Measurements from ENCODE around the gene CNPPD1. TPM values are rescaled to one million over a fixed set of nuclear protein-coding genes. Genes with fewer than 3 reads are reported as not detected.
A peak's percentile ranks its signal among the peaks of the same experiment; 100 is the strongest.

Gene CNPPD1
- total RNA-seq, 1 donor from 2014 or later: 69.8 TPM

DNA sequence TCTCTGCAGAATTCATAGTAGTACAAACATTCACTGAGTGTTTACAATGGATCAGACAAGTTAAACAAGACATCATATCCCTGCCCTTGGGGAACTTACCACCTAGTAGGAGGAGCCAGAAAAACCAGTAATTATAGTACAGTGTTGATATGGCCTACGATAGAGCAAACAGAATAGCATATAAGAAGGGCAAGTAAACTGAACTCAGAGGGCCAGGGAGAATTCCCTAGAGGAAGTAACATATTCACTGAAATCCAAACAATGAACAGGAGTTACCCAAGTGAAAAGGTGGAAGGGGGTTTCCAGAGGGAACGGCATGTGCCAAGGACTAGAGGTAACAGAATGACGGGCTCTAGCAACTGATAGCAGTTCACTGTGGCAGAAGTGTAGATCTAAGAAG lies 50.2 kb downstream of the CNPPD1 start:
- intact Hi-C loops (cut with micrococcal nuclease): no loop called here
- Mint-ChIP-seq H3K4me3 (no peak overlapping the region), H3K36me3 (ENCODE audit: low read depth) (no peaks in the 10 kb centered on the region), H3K27ac (no peak overlapping the region), H3K9me3 (no peaks in the 10 kb centered on the region), H3K4me1 (ENCODE audit: low read depth) (peaks cover 18% of the 10 kb centered on the region), H3K27me3 (ENCODE audit: insufficient read depth) (no peaks in the 10 kb centered on the region)
- DNase-seq (ENCODE audit: low spot score): no peak

GRCh38 chr2:219125886-219126270 lies 50.8 kb downstream of the CNPPD1 start:
- H3K36me3 Mint-ChIP-seq (ENCODE audit: low read depth): no peaks in the 10 kb centered on the region
- intact Hi-C loops (cut with micrococcal nuclease): no loop called here

GRCh38 chr2:219125225-219125885 lies 51.4 kb downstream of the CNPPD1 start:
- DNase-seq (ENCODE audit: low spot score): no peak
- Mint-ChIP-seq H3K9me3 (no peaks in the 10 kb centered on the region), H3K36me3 (ENCODE audit: low read depth) (no peaks in the 10 kb centered on the region), H3K27me3 (ENCODE audit: insufficient read depth) (no peaks in the 10 kb centered on the region), H3K4me3 (no peak overlapping the region), H3K27ac (peak overlapping the region; percentile 15), H3K4me1 (ENCODE audit: low read depth) (peaks cover 18% of the 10 kb centered on the region)
- intact Hi-C loops (cut with micrococcal nuclease): no loop called here

More at GRCh38 chr2:219125886-219126270, 50.8 kb downstream of the CNPPD1 start:
- no peaks in the 10 kb centered on the region for H3K9me3 Mint-ChIP-seq
- DNase-seq (ENCODE audit: low spot score): no peak
- no peak overlapping the region for H3K4me3 Mint-ChIP-seq
- no peak overlapping the region for H3K27ac Mint-ChIP-seq
- peaks cover 18% of the 10 kb centered on the region for H3K4me1 Mint-ChIP-seq (ENCODE audit: low read depth)
- H3K27me3 Mint-ChIP-seq (ENCODE audit: insufficient read depth): no peaks in the 10 kb centered on the region

- Mint-ChIP-seq H3K27ac (peak overlapping the region; percentile 13), H3K4me3 (no peak overlapping the region), H3K27me3 (ENCODE audit: insufficient read depth) (no peaks in the 10 kb centered on the region), H3K36me3 (ENCODE audit: low read depth) (no peaks in the 10 kb centered on the region), H3K4me1 (ENCODE audit: low read depth) (peaks cover 18% of the 10 kb centered on the region), H3K9me3 (no peaks in the 10 kb centered on the region)
- no peak for DNase-seq (ENCODE audit: low spot score)
- intact Hi-C loops (cut with micrococcal nuclease): no loop called here
These were observed 52.2 kb downstream of the CNPPD1 start for GRCh38 chr2:219124381-219125110.

- Mint-ChIP-seq H3K4me3 (no peak overlapping the region), H3K9me3 (no peaks in the 10 kb centered on the region), H3K27ac (no peak overlapping the region), H3K4me1 (ENCODE audit: low read depth) (peaks cover 18% of the 10 kb centered on the region), H3K27me3 (ENCODE audit: insufficient read depth) (no peaks in the 10 kb centered on the region), H3K36me3 (ENCODE audit: low read depth) (no peaks in the 10 kb centered on the region)
- DNase-seq (ENCODE audit: low spot score): no peak
- intact Hi-C loops (cut with micrococcal nuclease): no loop called here
These were observed 53.2 kb downstream of the CNPPD1 start for GRCh38 chr2:219123356-219124135.

DNA sequence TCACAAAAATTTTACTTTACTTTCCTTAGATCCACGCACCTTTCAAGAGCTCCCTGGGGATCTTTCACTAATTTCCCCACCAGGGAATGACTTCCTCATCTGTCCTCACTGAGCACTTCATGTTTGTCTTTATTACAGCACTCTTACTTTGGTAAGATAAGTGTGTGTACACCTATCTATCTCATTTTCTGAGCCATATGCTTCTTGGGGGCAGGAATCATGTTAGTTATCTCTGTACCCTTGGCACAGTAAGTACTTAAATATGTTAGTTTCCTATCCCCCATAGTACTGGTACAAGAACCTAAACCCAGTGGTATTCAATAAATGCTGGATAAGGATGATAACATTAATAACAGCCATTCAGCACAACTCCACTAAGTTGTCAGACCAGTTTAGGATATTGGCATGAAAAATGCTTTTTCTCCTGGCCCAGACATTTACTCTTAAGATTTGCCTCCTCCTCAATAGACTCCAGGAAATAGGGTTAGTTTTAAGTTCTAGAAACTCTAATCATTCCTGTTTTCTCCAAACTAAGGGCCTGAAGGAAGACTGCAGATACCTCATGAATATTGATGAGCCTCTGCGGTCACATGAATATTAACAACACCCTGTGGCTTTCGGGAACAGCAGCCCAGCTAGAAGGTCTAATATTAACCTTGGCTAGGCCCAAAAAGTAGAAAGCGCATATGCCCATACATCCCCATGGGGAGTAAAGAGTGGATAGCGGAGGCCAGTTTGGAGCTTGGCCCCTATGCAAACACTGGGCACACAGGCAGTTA lies 54.3 kb downstream of the CNPPD1 start:
- DNase-seq (ENCODE audit: low spot score): no peak
- H3K4me3 Mint-ChIP-seq: no peak overlapping the region
- intact Hi-C loops (cut with micrococcal nuclease): no loop called here
- no peak overlapping the region for H3K27ac Mint-ChIP-seq
- peaks cover 18% of the 10 kb centered on the region for H3K4me1 Mint-ChIP-seq (ENCODE audit: low read depth)
- no peaks in the 10 kb centered on the region for H3K36me3 Mint-ChIP-seq (ENCODE audit: low read depth)
- H3K27me3 Mint-ChIP-seq (ENCODE audit: insufficient read depth): no peaks in the 10 kb centered on the region
- H3K9me3 Mint-ChIP-seq: no peaks in the 10 kb centered on the region

Other genes with a start within 250 kb of the CNPPD1 start
- gene CDK5R2, start 217.3 kb downstream of the CNPPD1 start, total RNA-seq: not detected in 2 replicates
- not detected in 2 replicates for gene FEV, start 191.7 kb downstream of the CNPPD1 start, total RNA-seq
- gene CRYBA2, start 183.5 kb downstream of the CNPPD1 start, total RNA-seq: 0.36 TPM in 1 of 2 replicates, not detected in the other
- not detected in 2 replicates for gene CFAP65, start 135.4 kb downstream of the CNPPD1 start, total RNA-seq
- gene IHH, start 116.0 kb downstream of the CNPPD1 start, total RNA-seq: not detected in 2 replicates
- gene NHEJ1, start 16.1 kb downstream of the CNPPD1 start, total RNA-seq: 18.1 and 20.7 TPM in 2 replicates
- gene SLC23A3, start 6.9 kb downstream of the CNPPD1 start, total RNA-seq: 1.8 and 1.9 TPM in 2 replicates
- gene RETREG2, start 1.4 kb upstream of the CNPPD1 start, total RNA-seq: 58.4 and 61.5 TPM in 2 replicates
- gene ZFAND2B, start 29.9 kb upstream of the CNPPD1 start, total RNA-seq: 35.0 and 41.3 TPM in 2 replicates
- 31.9 and 32.9 TPM in 2 replicates for gene ABCB6, start 42.0 kb upstream of the CNPPD1 start, total RNA-seq
- gene ATG9A, start 52.7 kb upstream of the CNPPD1 start, total RNA-seq: 55.3 and 57.0 TPM in 2 replicates
- 112 and 117 TPM in 2 replicates for gene ANKZF1, start 52.9 kb upstream of the CNPPD1 start, total RNA-seq
- 4.6 and 4.9 TPM in 2 replicates for gene GLB1L, start 68.5 kb upstream of the CNPPD1 start, total RNA-seq
- gene STK16, start 68.6 kb upstream of the CNPPD1 start, total RNA-seq: 30.1 and 30.6 TPM in 2 replicates
- not detected in 2 replicates for gene TUBA4B, start 76.3 kb upstream of the CNPPD1 start, total RNA-seq
- gene TUBA4A, start 77.0 kb upstream of the CNPPD1 start, total RNA-seq: 211 and 217 TPM in 2 replicates
- 40.8 and 45.3 TPM in 2 replicates for gene DNAJB2, start 102.4 kb upstream of the CNPPD1 start, total RNA-seq
- gene PTPRN, start 132.5 kb upstream of the CNPPD1 start, total RNA-seq: 0.23 TPM in 1 of 2 replicates, not detected in the other
- gene RESP18, start 155.8 kb upstream of the CNPPD1 start, total RNA-seq: not detected in 2 replicates
- gene DNPEP, start 211.0 kb upstream of the CNPPD1 start, total RNA-seq: 124 and 128 TPM in 2 replicates
- gene DES, start 241.5 kb upstream of the CNPPD1 start, total RNA-seq: not detected in 2 replicates

Data from activated T-helper 1 cell treated with anti-CD3 and anti-CD28 coated beads, Interleukin-12 subunit alpha, Interleukin-12 subunit beta, Interleukin-2, Interleukin-4 antibody, amounts not matched to agents 30 ng/mL and 10 ng/mL and 1 ng/mL, durations not matched to agents 14 hours and 24 hours and 36 hours (primary cell).